Natural killer cell (primary cell): ENCODE measurements around the gene MVB12B. TPM values are rescaled to one million over a fixed set of nuclear protein-coding genes. Genes with fewer than 3 reads are reported as not detected.

ENCODE experiments used
- ATAC-seq, 3 donors: fragments of 150-1000 bp in 2 of 3; fragments of 200-7000 bp in 1 of 3; cut with Tn5 transposase; 1 replicate in 1 of 3; 2 replicates in 2 of 3; pipeline ENCODE4 v1.10.0; 2021; ENCODE audit warnings: mild to moderate bottlenecking in 2 of 3, moderate library complexity in 2 of 3
- DNase-seq, 2 donors: peaks; one replicate each; pipeline versions ENCODE4 v3.0.0 to v3.0.0-alpha.2; 2013 to 2021; ENCODE audit warnings: mixed read lengths in 1 of 2
- H3K27ac ChIP-seq: one replicate; pipeline ENCODE4 v1.5.1; 2013; ENCODE audit warnings: mild to moderate bottlenecking, low read length
- H3K27me3 ChIP-seq: one replicate; pipeline ENCODE4 v1.6.1; 2013; ENCODE audit warnings: low read length; ENCODE audit not compliant: control insufficient read depth, insufficient read depth
- H3K36me3 ChIP-seq: one replicate; pipeline ENCODE4 v1.6.1; 2013; ENCODE audit warnings: low read length; ENCODE audit not compliant: control insufficient read depth, insufficient read depth
- H3K4me1 ChIP-seq: one replicate; pipeline ENCODE4 v1.6.1; 2013; ENCODE audit warnings: low read length; ENCODE audit not compliant: control insufficient read depth, insufficient read depth
- H3K4me3 ChIP-seq: one replicate; pipeline ENCODE4 v1.5.1; 2013; ENCODE audit warnings: low read length
- H3K9me3 ChIP-seq: one replicate; pipeline ENCODE4 v1.6.1; 2013; ENCODE audit warnings: low read length; ENCODE audit not compliant: control insufficient read depth, insufficient read depth
- H3K27ac Mint-ChIP-seq, 2 donors: one replicate each; pipeline ENCODE4 v1.8.0; 2022; ENCODE audit warnings: mild to moderate bottlenecking in 2 of 2, mixed read lengths in 2 of 2, moderate library complexity in 1 of 2
- H3K27me3 Mint-ChIP-seq, 2 donors: one replicate each; pipeline ENCODE4 v1.8.0; 2022; ENCODE audit warnings: low read depth in 2 of 2, mixed read lengths in 2 of 2
- H3K36me3 Mint-ChIP-seq: one replicate; pipeline ENCODE4 v1.8.0; 2022; ENCODE audit warnings: mixed read lengths
- H3K4me1 Mint-ChIP-seq, 2 donors: one replicate each; pipeline ENCODE4 v1.8.0; 2022; ENCODE audit warnings: mixed read lengths in 2 of 2
- H3K4me3 Mint-ChIP-seq: one replicate; pipeline ENCODE4 v1.8.0; 2022; ENCODE audit warnings: mild to moderate bottlenecking, moderate library complexity, mixed read lengths
- H3K9me3 Mint-ChIP-seq, 2 donors: one replicate each; pipeline ENCODE4 v1.8.0; 2022; ENCODE audit warnings: mixed read lengths in 2 of 2
- CTCF ChIP-seq: fragments of 200-600 bp; IDR thresholded peaks from one replicate; pipeline ENCODE4 v1.8.0; 2022; ENCODE audit warnings: antibody characterized with exemption
- WGBS: methylation state at CpG from one replicate; pipeline ENCODE4 v1.1.7; 2013; ENCODE audit warnings: missing lambda C conversion rate; ENCODE audit not compliant: insufficient coverage; 5-methylcytosine and 5-hydroxymethylcytosine counted together
- intact Hi-C: fragments of 100-400 bp; cut with micrococcal nuclease; formaldehyde crosslinking; loops from one replicate; pipeline ENCODE4 v1.14.2; 2022
- total RNA-seq, 4 donors: library from RNA; stranded (reverse); fragments of 120-200 nt in 1 of 4; gene quantifications; one replicate each; pipeline versions ENCODE4 v1.2.3 to v1.2.4, GENCODE V29; 2013 to 2022

The MVB12B gene
- total RNA-seq, 3 donors from 2014 or later (not counting 1 experiment from before 2014, with no cell fraction given): 2.0 to 13.0 (median 7.8) TPM

GRCh38 chr9:126435626-126436025 lies 109.0 kb downstream of the MVB12B start:
- H3K4me3 ChIP-seq: no peak overlapping the region
- 98% methylated on average over 8 of the region's 8 CpGs for WGBS
- Mint-ChIP-seq H3K4me1 (peaks cover 0 to 4% of the 10 kb centered on the region in 2 donors), H3K27me3 (peaks cover 0 to 7% of the 10 kb centered on the region in 2 donors), H3K27ac (no peak overlapping the region), H3K36me3 (no peaks in the 10 kb centered on the region), H3K9me3 (no peaks in the 10 kb centered on the region), H3K4me3 (no peak overlapping the region)
- no peak for TF ChIP-seq CTCF
- no peaks in the 10 kb centered on the region for H3K36me3 ChIP-seq
- H3K27ac ChIP-seq: no peak overlapping the region
- intact Hi-C loops: no loop called here
- no peak for ATAC-seq
- H3K4me1 ChIP-seq: peaks cover 3% of the 10 kb centered on the region
- DNase-seq: no peak
- H3K27me3 ChIP-seq: no peaks in the 10 kb centered on the region
- H3K9me3 ChIP-seq: no peaks in the 10 kb centered on the region

GRCh38 chr9:126436545-126437267 lies 110.1 kb downstream of the MVB12B start:
- H3K4me3 ChIP-seq: no peak overlapping the region
- H3K4me1 ChIP-seq: no peaks in the 10 kb centered on the region
- H3K9me3 ChIP-seq: no peaks in the 10 kb centered on the region
- H3K27ac Mint-ChIP-seq: no peak overlapping the region
- H3K36me3 Mint-ChIP-seq: no peaks in the 10 kb centered on the region
- WGBS: 94% methylated on average over 6 of the region's 6 CpGs
- H3K9me3 Mint-ChIP-seq: no peaks in the 10 kb centered on the region
- DNase-seq: no peak
- H3K36me3 ChIP-seq: no peaks in the 10 kb centered on the region
- no peak overlapping the region for H3K4me3 Mint-ChIP-seq
- H3K27me3 ChIP-seq: no peaks in the 10 kb centered on the region
- no peak for ATAC-seq
- H3K27ac ChIP-seq: no peak overlapping the region
- intact Hi-C loops: no loop called here
- TF ChIP-seq CTCF: no peak
- peaks cover 0 to 4% of the 10 kb centered on the region in 2 donors for H3K4me1 Mint-ChIP-seq
- peaks cover 0 to 7% of the 10 kb centered on the region in 2 donors for H3K27me3 Mint-ChIP-seq

- no peak for TF ChIP-seq CTCF
- Mint-ChIP-seq H3K27me3 (peaks cover 0 to 4% of the 10 kb centered on the region in 2 donors), H3K27ac (no peak overlapping the region), H3K4me1 (peaks cover 0 to under 1% of the 10 kb centered on the region in 2 donors), H3K36me3 (no peaks in the 10 kb centered on the region), H3K4me3 (no peak overlapping the region), H3K9me3 (no peaks in the 10 kb centered on the region)
- no peak overlapping the region for H3K27ac ChIP-seq
- ATAC-seq: no peak
- intact Hi-C loops: no loop called here
- no peaks in the 10 kb centered on the region for H3K9me3 ChIP-seq
- 94% methylated on average over 3 of the region's 6 CpGs for WGBS
- DNase-seq: no peak
- no peaks in the 10 kb centered on the region for H3K27me3 ChIP-seq
- no peaks in the 10 kb centered on the region for H3K36me3 ChIP-seq
- H3K4me3 ChIP-seq: no peak overlapping the region
- H3K4me1 ChIP-seq: no peaks in the 10 kb centered on the region
Observed at GRCh38 chr9:126437268-126437666, 110.6 kb downstream of the MVB12B start.

GRCh38 chr9:126437701-126438100 lies 111.1 kb downstream of the MVB12B start:
- H3K36me3 Mint-ChIP-seq: no peaks in the 10 kb centered on the region
- H3K27me3 Mint-ChIP-seq: peaks cover 0 to 4% of the 10 kb centered on the region in 2 donors
- H3K36me3 ChIP-seq: no peaks in the 10 kb centered on the region
- no peak overlapping the region for H3K27ac Mint-ChIP-seq
- no peak overlapping the region for H3K27ac ChIP-seq
- no peaks in the 10 kb centered on the region for H3K27me3 ChIP-seq
- no peak overlapping the region for H3K4me3 Mint-ChIP-seq
- H3K9me3 Mint-ChIP-seq: no peaks in the 10 kb centered on the region
- intact Hi-C loops: no loop called here
- no peaks in the 10 kb centered on the region for H3K4me1 ChIP-seq
- no peak overlapping the region for H3K4me3 ChIP-seq
- ATAC-seq (no peak), DNase-seq (no peak)
- WGBS: no CpG with 5 or more reads among the region's 2 CpGs
- H3K4me1 Mint-ChIP-seq: no peaks in the 10 kb centered on the region
- TF ChIP-seq CTCF: no peak
- H3K9me3 ChIP-seq: no peaks in the 10 kb centered on the region
